Activated naive CD4-positive, alpha-beta T cell treated with Interleukin-2 at 50 U/mL for 16 hours (primary cell): ENCODE measurements around the gene SERPINH1.
"Not testable (repeated sequence)": the region's sequence is repeated elsewhere in the genome, so short reads cannot be mapped to it uniquely, and the experiment has no call there.

Source experiments
- DNase-seq: peaks from one replicate; pipeline ENCODE4 v3.0.0-alpha.2; 2020

SERPINH1 gene

GRCh38 chr11:75578977-75579376, 16.9 kb downstream of the SERPINH1 start:
- DNase-seq = no peak

- DNase-seq = no peak
Measured at GRCh38 chr11:75579841-75580240, 17.8 kb downstream of the SERPINH1 start.

- DNase-seq = no peak
Measured at GRCh38 chr11:75582506-75582894, 20.4 kb downstream of the SERPINH1 start.

- DNase-seq = peak; percentile 73
Measured at GRCh38 chr11:75582895-75583717, 21.1 kb downstream of the SERPINH1 start.

GRCh38 chr11:75583718-75584658, 21.9 kb downstream of the SERPINH1 start:
- peak; percentile 9 for DNase-seq

GRCh38 chr11:75584659-75585292, 22.7 kb downstream of the SERPINH1 start:
- not testable (repeated sequence) for DNase-seq

- no peak for DNase-seq
Measured at GRCh38 chr11:75585293-75585670, 23.2 kb downstream of the SERPINH1 start.

GRCh38 chr11:75586395-75586794, 24.3 kb downstream of the SERPINH1 start:
- DNase-seq = no peak

- DNase-seq = no peak
Measured at GRCh38 chr11:75588051-75588481, 26.0 kb downstream of the SERPINH1 start.

GRCh38 chr11:75589051-75589450, 27.0 kb downstream of the SERPINH1 start:
- no peak for DNase-seq

GRCh38 chr11:75589933-75590332, 27.9 kb downstream of the SERPINH1 start:
- no peak for DNase-seq

GRCh38 chr11:75591371-75591770, 29.3 kb downstream of the SERPINH1 start:
- no peak for DNase-seq

GRCh38 chr11:75591966-75592365, 29.9 kb downstream of the SERPINH1 start:
- DNase-seq = no peak

GRCh38 chr11:75592715-75593114, 30.7 kb downstream of the SERPINH1 start:
- no peak for DNase-seq

GRCh38 chr11:75593286-75593915, 31.3 kb downstream of the SERPINH1 start:
- no peak for DNase-seq

GRCh38 chr11:75594211-75594610, 32.2 kb downstream of the SERPINH1 start:
- DNase-seq = no peak

- DNase-seq = no peak
Measured at GRCh38 chr11:75595429-75595828, 33.4 kb downstream of the SERPINH1 start.

- DNase-seq = no peak
Measured at GRCh38 chr11:75596914-75597313, 34.9 kb downstream of the SERPINH1 start.

- no peak for DNase-seq
Measured at GRCh38 chr11:75597636-75598035, 35.6 kb downstream of the SERPINH1 start.

- DNase-seq = no peak
Measured at GRCh38 chr11:75598264-75598663, 36.2 kb downstream of the SERPINH1 start.

- no peak for DNase-seq
Measured at GRCh38 chr11:75598900-75599299, 36.8 kb downstream of the SERPINH1 start.

- no peak for DNase-seq
Measured at GRCh38 chr11:75600356-75600755, 38.3 kb downstream of the SERPINH1 start.

- DNase-seq = no peak
Measured at GRCh38 chr11:75601494-75601893, 39.4 kb downstream of the SERPINH1 start.
